Endothelial cell of umbilical vein (primary cell): ENCODE data around the gene SPAG8. TPM values are rescaled to one million over a fixed set of nuclear protein-coding genes. Genes with fewer than 3 reads are reported as not detected.

Experiments
- BruUV-seq: library from RNA; stranded (reverse); fragments of 400-500 nt; replicated peaks from 2 replicates; lab custom pipeline; 2021; lab: Mats Ljungman, UMichigan
- CTCF ChIA-PET: fragments of 300-600, 350-600 bp; sonication (Branson Sonifier 250); formaldehyde crosslinking; loops from one replicate; lab custom pipeline; 2021; ENCODE audit warnings: antibody characterized with exemption, inconsistent platforms; lab: Charles Lee
- POLR2A ChIA-PET: fragments of 300-600, 350-600 bp; sonication (Branson Sonifier 250); formaldehyde crosslinking; loops from one replicate; lab custom pipeline; 2021; ENCODE audit warnings: antibody characterized with exemption, inconsistent platforms; lab: Charles Lee
- DNase-seq: peaks from one replicate; pipeline ENCODE4 v3.0.0-alpha.2; 2011; ENCODE audit warnings: low read depth, low spot score
- FAIRE-seq: peaks from 2 replicates; lab custom pipeline; 2011; peaks lifted over from hg19 to GRCh38; lab: Jason Lieb, UNC
- H2AFZ ChIP-seq: 2 replicates; pipeline ENCODE4 v1.6.0; 2012; ENCODE audit warnings: low read depth, low read length, control low read depth, inconsistent platforms
- H3K27ac ChIP-seq: 2 replicates; pipeline ENCODE4 v1.5.1; 2011; ENCODE audit warnings: low read depth, mild to moderate bottlenecking, control low read depth, low read length, moderate library complexity; ENCODE audit not compliant: insufficient read depth
- H3K27me3 ChIP-seq, 2 experiments: 2 replicates each; pipeline versions ENCODE4 v1.6.0 to v1.6.1; 2011; ENCODE audit warnings: low read length in 2 of 2, mixed read lengths in 1 of 2; ENCODE audit not compliant: control insufficient read depth in 2 of 2, insufficient read depth in 2 of 2
- H3K36me3 ChIP-seq, 2 experiments: 2 replicates in 1 of 2; 3 replicates in 1 of 2; pipeline ENCODE4 v1.5.1; 2011; ENCODE audit warnings: low read length in 2 of 2, mild to moderate bottlenecking in 1 of 2, moderate library complexity in 1 of 2; ENCODE audit not compliant: control insufficient read depth in 2 of 2, insufficient read depth in 2 of 2; ENCODE audit errors: extremely low read depth in 1 of 2
- H3K4me1 ChIP-seq: 3 replicates; pipeline ENCODE4 v1.5.1; 2011; ENCODE audit warnings: mild to moderate bottlenecking, low read length; ENCODE audit not compliant: control insufficient read depth, insufficient read depth; ENCODE audit errors: extremely low read depth
- H3K4me2 ChIP-seq: 2 replicates; pipeline ENCODE4 v1.6.1; 2011; ENCODE audit warnings: low read length, control low read depth, mixed read lengths; ENCODE audit not compliant: insufficient read depth
- H3K4me3 ChIP-seq, 3 experiments: fragments of 200-600 bp in 1 of 3; sonication (generic), shearing (Covaris generic) in 1 of 3; replicated peaks in 1 of 3; 2 replicates each; pipeline ENCODE4 v1.5.1; 2011 to 2016; ENCODE audit warnings: control low read depth in 3 of 3, low read length in 3 of 3, mild to moderate bottlenecking in 2 of 3, inconsistent platforms in 1 of 3, low read depth in 1 of 3, moderate library complexity in 1 of 3; ENCODE audit not compliant: insufficient read depth in 1 of 3
- H3K79me2 ChIP-seq: 2 replicates; pipeline ENCODE4 v1.6.0; 2012; ENCODE audit warnings: low read length, inconsistent platforms; ENCODE audit not compliant: control insufficient read depth, insufficient read depth
- H3K9ac ChIP-seq: replicated peaks from 2 replicates; pipeline ENCODE3; 2011; ENCODE audit warnings: low read length, control low read depth; ENCODE audit not compliant: insufficient read depth; ENCODE audit errors: extremely low read depth
- H3K9me1 ChIP-seq: replicated peaks from 3 replicates; pipeline ENCODE4 v1.6.0; 2011; ENCODE audit warnings: mild to moderate bottlenecking, low read length; ENCODE audit not compliant: control insufficient read depth, insufficient read depth; ENCODE audit errors: extremely low read depth
- H3K9me3 ChIP-seq: replicated peaks from 2 replicates; pipeline ENCODE4 v1.5.1; 2012; ENCODE audit warnings: low read length, inconsistent platforms; ENCODE audit not compliant: control insufficient read depth, insufficient read depth
- H4K20me1 ChIP-seq: replicated peaks from 2 replicates; pipeline ENCODE3; 2011; ENCODE audit warnings: mild to moderate bottlenecking, low read length; ENCODE audit not compliant: control insufficient read depth, insufficient read depth; ENCODE audit errors: extremely low read depth
- CTCF ChIP-seq, 2 donors: IDR thresholded peaks; 1 replicate in 1 of 2; 2 replicates in 1 of 2; pipeline ENCODE4 v1.5.1; 2011; ENCODE audit warnings: low read length in 2 of 2, mild to moderate bottlenecking in 2 of 2, moderate library complexity in 2 of 2, control low read depth in 1 of 2, inconsistent platforms in 1 of 2, low read depth in 1 of 2; ENCODE audit not compliant: insufficient read depth in 1 of 2; ENCODE audit errors: extremely low read depth in 1 of 2
- EZH2 ChIP-seq: IDR thresholded peaks from 2 replicates; pipeline ENCODE4 v1.6.1; 2012; ENCODE audit warnings: borderline replicate concordance, low read depth, mild to moderate bottlenecking, moderate library complexity, low read length, inconsistent platforms; ENCODE audit not compliant: severe bottlenecking
- FOS ChIP-seq: IDR thresholded peaks from 2 replicates; pipeline ENCODE4 v1.6.1; 2011; ENCODE audit warnings: mild to moderate bottlenecking, low read length, moderate library complexity, borderline replicate concordance; ENCODE audit not compliant: insufficient read depth
- GATA2 ChIP-seq: IDR thresholded peaks from 2 replicates; pipeline ENCODE4 v1.7.0; 2011; ENCODE audit warnings: low read depth, mild to moderate bottlenecking, moderate library complexity, mixed read lengths, low read length; ENCODE audit not compliant: insufficient read length, insufficient read depth
- JUN ChIP-seq: IDR thresholded peaks from 2 replicates; pipeline ENCODE4 v1.6.1; 2011; ENCODE audit warnings: borderline replicate concordance, low read depth; ENCODE audit not compliant: insufficient read length, insufficient read depth
- MAX ChIP-seq: IDR thresholded peaks from 2 replicates; pipeline ENCODE4 v1.6.1; 2011; ENCODE audit not compliant: insufficient read depth, insufficient read length
- MYC ChIP-seq: IDR thresholded peaks from one replicate; pipeline ENCODE4 v1.6.1; 2011; ENCODE audit warnings: mild to moderate bottlenecking, low read depth, low read length
- POLR2A ChIP-seq: IDR thresholded peaks from 2 replicates; pipeline ENCODE4 v1.6.1; 2012; ENCODE audit warnings: low read depth, mild to moderate bottlenecking, control low read depth, low read length
- POLR2AphosphoS5 ChIP-seq: IDR thresholded peaks from 2 replicates; pipeline ENCODE4 v1.6.1; 2012; ENCODE audit warnings: low read depth, mild to moderate bottlenecking, control low read depth, low read length, moderate library complexity; ENCODE audit not compliant: insufficient read depth
- dilution Hi-C: fragments of 300-500 bp; cut with MboI; formaldehyde crosslinking; loops from one replicate; pipeline ENCODE4 v1.15.0; 2019; ENCODE audit warnings: low sequenced_read_pairs; ENCODE audit not compliant: extremely low pct_ligation_motif_present
- intact Hi-C: fragments of 100-400 bp; cut with micrococcal nuclease; formaldehyde crosslinking; loops from one replicate; pipeline ENCODE4 v1.10.0; 2022
- polyA plus RNA-seq, 4 experiments: library from polyadenylated mRNA; depleted of rRNA in 3 of 4; stranded (reverse) in 3 of 4; unstranded in 1 of 4; fragments of >200 nt; gene quantifications; 2 replicates each; pipeline versions ENCODE4 v1.2.1 to v1.2.3, GENCODE V29; 2011 to 2012; ENCODE audit warnings: missing spikeins in 1 of 4
- total RNA-seq: library from RNA; stranded (reverse); gene quantifications from 2 replicates; pipeline ENCODE4 v1.2.3, GENCODE V29; 2021

Gene SPAG8
- total and polyA plus RNA-seq, 2 donors (not counting 3 experiments of a cell fraction or from before 2014, with no cell fraction given) = 0.21 to 0.69 TPM

- H3K4me1 ChIP-seq = peaks cover under 1% of the 10 kb centered on the region
- FAIRE-seq = no peak
- no peaks in the 10 kb centered on the region for H3K9me3 ChIP-seq
- no peak overlapping the region for H3K27ac ChIP-seq
- DNase-seq = no peak
- H3K4me2 ChIP-seq = no peak overlapping the region
- no peak overlapping the region for H3K4me3 ChIP-seq
- dilution Hi-C loops (no loop called here), intact Hi-C loops (no loop called here)
- TF ChIP-seq JUN (no peak), MYC (no peak), MAX (no peak), GATA2 (no peak), FOS (no peak), EZH2 (no peak), POLR2AphosphoS5 (no peak), CTCF (IDR thresholded peaks at IDR 0.05; ENCODE audit: extremely low read depth in 1 of 2, insufficient read depth in 1 of 2, low read depth in 1 of 2, low read length in 2 of 2) (no peak), POLR2A (no peak)
- no peaks in the 10 kb centered on the region for H3K27me3 ChIP-seq
- peaks cover 0 to 3% of the 10 kb centered on the region in 2 experiments for H3K36me3 ChIP-seq
- H4K20me1 ChIP-seq = no peaks in the 10 kb centered on the region
- no peak overlapping the region for H3K9ac ChIP-seq
- CTCF ChIA-PET = interaction anchor here (1.5 to 1.9 kb wide), 2 partner anchors 16 to 20 kb away, joined by 5 to 9 read pairs; no protein-coding TSS in a partner anchor
- no peak overlapping the region for H2AFZ ChIP-seq
- no peaks in the 10 kb centered on the region for H3K9me1 ChIP-seq
- POLR2A ChIA-PET = no interaction called here
- no TSS peak for BruUV-seq
- no peaks in the 10 kb centered on the region for H3K79me2 ChIP-seq
Observed at GRCh38 chr9:35806101-35806500, 6.0 kb downstream of the SPAG8 start.
